ENCODE results near the gene PRKCQ. TPM values are rescaled to one million over a fixed set of nuclear protein-coding genes. Genes with fewer than 3 reads are reported as not detected.

The PRKCQ gene
- total RNA-seq, 1 donor = not detected

DNA sequence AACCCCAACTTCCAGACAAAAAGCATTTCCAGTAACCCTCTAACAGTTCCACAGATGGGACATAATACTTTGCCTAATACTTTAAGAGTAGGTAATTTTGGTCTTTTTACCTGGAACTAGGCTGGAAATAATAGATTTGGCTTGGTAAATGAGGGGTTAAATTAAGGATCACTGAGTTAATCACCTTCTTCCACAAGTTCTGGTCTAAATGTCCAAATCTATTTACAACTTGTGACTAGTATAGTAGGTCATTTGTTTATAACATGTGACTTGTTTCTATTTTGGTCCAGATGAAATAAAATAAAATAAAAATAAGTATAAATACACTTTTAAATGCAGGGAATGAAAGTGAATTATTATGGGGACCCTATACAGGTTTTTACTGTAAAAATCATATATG lies 80.1 kb downstream of the PRKCQ start:
- no peak for DNase-seq (ENCODE audit: low read depth)
- TF ChIP-seq, protein P1, sequence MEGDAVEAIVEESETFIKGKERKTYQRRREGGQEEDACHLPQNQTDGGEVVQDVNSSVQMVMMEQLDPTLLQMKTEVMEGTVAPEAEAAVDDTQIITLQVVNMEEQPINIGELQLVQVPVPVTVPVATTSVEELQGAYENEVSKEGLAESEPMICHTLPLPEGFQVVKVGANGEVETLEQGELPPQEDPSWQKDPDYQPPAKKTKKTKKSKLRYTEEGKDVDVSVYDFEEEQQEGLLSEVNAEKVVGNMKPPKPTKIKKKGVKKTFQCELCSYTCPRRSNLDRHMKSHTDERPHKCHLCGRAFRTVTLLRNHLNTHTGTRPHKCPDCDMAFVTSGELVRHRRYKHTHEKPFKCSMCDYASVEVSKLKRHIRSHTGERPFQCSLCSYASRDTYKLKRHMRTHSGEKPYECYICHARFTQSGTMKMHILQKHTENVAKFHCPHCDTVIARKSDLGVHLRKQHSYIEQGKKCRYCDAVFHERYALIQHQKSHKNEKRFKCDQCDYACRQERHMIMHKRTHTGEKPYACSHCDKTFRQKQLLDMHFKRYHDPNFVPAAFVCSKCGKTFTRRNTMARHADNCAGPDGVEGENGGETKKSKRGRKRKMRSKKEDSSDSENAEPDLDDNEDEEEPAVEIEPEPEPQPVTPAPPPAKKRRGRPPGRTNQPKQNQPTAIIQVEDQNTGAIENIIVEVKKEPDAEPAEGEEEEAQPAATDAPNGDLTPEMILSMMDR (IDR thresholded peaks at IDR 0.05; ENCODE audit: insufficient read depth, low read length) = no peak
- no peak overlapping the region for H3K4me3 ChIP-seq (ENCODE audit: low read depth, low read length)

DNA sequence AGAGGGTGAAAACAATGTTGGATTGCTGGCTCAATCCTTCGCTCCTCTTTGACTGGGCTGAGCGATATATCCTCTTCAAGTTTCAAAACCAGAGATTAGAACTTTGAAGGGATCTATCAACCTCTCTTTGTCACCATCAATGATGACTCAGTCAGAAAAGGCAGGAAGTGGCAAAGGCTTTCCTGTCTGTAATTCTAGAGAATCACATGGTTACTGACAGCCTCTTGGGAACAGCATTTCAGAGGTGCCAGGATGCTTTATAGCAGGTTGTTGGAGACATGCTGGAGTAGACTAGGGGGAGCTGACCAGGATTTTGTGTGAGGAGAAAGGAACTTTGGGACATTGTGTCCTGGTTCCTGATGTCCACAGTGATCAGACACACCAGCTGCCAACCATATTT lies 81.3 kb downstream of the PRKCQ start:
- no peak for DNase-seq (ENCODE audit: low read depth)
- no peak overlapping the region for H3K4me3 ChIP-seq (ENCODE audit: low read depth, low read length)
- TF ChIP-seq, protein P1 (IDR thresholded peaks at IDR 0.05; ENCODE audit: insufficient read depth, low read length) = no peak

DNA sequence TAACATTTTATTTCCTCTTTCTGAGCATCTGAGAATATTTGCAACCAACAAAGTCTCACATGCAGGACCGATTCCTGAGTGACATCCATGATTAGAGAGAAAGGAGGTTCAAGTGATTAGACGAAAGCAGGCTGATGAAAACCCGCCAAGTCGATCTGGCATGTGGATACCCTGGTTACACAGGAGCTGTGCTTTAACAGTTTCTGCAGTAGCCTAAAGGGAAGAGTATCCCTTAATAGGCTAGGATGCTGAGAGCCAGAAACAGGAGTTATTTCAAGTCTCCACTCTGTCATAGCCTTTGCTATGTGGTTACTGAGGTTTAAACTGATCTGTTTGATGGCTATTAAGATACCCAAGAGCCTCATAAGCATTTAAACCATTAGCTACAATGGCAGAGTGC lies 82.5 kb downstream of the PRKCQ start:
- no peak for DNase-seq (ENCODE audit: low read depth)
- no peak overlapping the region for H3K4me3 ChIP-seq (ENCODE audit: low read depth, low read length)
- TF ChIP-seq, protein P1 (IDR thresholded peaks at IDR 0.05; ENCODE audit: insufficient read depth, low read length) = no peak

DNA sequence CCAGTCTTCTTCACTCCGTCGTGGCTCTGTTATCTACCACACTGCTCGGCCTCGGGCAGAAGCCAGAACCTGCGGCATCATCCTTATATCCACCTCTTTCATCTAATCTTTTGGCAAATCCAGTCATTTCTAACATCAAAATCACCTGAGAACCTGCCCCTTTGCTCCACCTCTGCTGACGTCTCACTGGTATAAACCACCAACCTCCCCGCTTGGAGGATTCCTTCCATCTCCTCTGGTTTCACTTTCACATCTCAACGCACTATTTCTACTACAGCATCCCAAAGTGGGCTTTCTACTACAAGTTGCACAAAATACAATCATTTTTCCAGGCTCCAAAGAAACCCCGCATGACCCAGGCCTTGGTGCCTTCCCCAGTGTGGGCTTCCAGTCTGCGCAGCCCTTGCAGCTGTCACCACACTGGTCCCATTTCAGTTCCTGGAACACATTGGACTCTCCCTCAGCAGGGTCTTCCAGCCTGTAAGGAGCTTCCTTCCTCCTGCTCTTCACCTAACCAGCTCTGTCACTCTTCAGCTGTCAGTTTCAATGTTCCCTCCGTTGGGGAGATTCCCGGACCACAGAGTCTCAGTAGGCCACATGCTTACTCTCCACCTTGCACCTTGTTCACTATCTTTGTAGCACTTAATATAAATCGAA lies 85.0 kb downstream of the PRKCQ start:
- TF ChIP-seq, protein P1 (IDR thresholded peaks at IDR 0.05; ENCODE audit: insufficient read depth, low read length) = no peak
- H3K4me3 ChIP-seq (ENCODE audit: low read depth, low read length) = no peak overlapping the region
- no peak for DNase-seq (ENCODE audit: low read depth)

- no peak overlapping the region for H3K4me3 ChIP-seq (ENCODE audit: low read depth, low read length)
- no peak for DNase-seq (ENCODE audit: low read depth)
- TF ChIP-seq, protein P1 (IDR thresholded peaks at IDR 0.05; ENCODE audit: insufficient read depth, low read length) = no peak
These were observed 85.6 kb downstream of the PRKCQ start for GRCh38 chr10:6494442-6494819.

DNA sequence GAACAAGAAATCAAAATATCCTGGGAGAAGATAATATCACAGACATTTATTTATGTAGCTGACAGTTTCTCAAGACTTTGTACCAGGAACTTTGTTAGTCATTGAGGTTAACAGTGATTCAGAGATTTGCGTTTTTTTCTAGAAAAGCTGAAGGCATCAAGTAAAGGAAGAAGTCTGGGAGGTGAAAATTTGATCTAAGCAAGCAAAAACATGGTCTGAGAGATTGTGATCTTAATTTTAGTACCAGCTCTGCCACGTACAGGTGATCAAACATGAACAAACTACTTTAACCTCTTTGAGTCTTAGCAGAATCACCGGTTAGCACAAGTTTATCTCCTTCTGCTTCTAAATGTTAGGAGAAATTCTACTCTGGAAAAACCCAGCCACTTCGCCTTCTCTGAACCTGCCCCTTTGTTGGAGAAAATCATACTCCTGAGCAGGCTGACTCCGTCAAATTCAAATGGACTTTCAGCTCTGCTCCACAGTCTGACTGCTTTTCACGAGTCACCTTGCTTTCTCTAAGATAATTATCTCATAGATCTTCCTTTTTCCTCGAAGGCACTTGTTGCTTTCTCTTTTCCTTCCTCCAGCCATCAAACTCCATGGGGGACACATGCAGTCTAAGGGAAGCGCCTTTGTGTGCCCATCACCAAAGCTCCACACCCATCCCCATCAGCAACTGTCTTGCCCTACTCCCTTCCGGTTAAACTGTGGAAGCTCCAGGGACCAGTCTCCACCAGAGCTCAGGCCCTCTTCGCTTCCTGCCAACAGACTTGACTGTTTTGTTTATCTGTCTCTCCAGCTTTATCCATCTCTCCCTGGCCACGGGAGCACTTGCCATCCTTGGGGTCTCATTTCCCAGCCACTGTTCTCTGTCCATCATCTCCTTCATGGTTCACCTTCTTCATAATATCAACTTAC lies 86.3 kb downstream of the PRKCQ start:
- TF ChIP-seq, protein P1 (IDR thresholded peaks at IDR 0.05; ENCODE audit: insufficient read depth, low read length) = no peak
- no peak overlapping the region for H3K4me3 ChIP-seq (ENCODE audit: low read depth, low read length)
- no peak for DNase-seq (ENCODE audit: low read depth)

Data from fibroblast of the aortic adventitia (primary cell).